HG02763 (cell line): ENCODE results near the gene STRAP.
"Not testable (repeated sequence)": the region's sequence is repeated elsewhere in the genome, so short reads cannot be mapped to it uniquely, and the experiment has no call there.

Experiments used
- ATAC-seq: cut with Tn5 transposase; IDR thresholded peaks from one replicate; pipeline ENCODE4 v1.9.1; 2021; ENCODE audit warnings: mild to moderate bottlenecking, moderate library complexity; ENCODE audit not compliant: unreplicated experiment

STRAP gene

DNA sequence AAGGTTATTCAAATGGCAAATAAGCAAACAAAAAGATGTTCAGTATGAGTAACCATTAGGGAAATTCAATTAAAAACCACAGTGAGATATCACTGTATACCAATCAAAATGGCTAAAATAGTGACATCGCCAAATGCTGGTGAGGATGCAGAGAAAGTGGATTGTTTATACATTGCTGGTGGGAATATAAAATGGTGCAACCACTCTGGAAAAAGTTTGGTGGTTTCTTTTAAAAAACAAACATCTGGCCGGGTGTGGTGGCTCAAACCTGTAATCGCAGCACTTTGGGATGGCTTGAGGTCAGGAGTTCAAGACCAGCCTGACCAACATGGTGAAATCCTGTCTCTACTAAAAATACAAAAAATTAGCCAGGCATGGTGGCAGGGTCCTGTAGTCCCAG, 14.0 kb upstream of the STRAP start:
- no peak for ATAC-seq

GRCh38 chr12:15873556-15873955, 8.6 kb upstream of the STRAP start:
- no peak for ATAC-seq

DNA sequence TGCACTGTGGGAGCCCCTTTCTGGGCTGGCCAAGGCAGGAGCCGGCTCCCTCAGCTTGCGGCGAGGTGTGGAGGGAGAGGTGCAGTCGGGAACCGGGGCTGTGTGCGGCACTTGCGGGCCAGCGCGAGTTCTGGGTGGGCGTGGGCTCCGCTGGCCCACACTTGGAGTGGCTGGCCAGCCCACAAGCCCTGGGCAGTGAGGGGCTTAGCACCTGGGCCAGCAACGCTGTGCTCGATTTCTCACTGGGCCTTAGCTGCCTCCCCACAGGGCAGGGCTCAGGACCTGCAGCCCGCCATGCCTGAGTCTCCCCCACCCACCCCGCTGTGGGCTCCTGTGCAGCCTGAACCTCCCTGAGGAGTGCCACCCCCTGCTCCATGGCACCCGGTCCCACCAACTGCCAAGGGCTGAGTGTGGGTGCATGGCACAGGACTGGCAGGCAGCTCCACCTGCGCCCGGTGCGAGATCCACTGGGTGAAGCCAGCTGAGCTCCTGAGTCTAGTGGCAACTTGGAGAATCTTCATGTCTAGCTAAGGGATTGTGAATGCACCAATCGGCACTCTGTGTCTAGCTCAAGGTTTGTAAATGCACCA, 7.5 kb upstream of the STRAP start:
- not testable (repeated sequence) for ATAC-seq

DNA sequence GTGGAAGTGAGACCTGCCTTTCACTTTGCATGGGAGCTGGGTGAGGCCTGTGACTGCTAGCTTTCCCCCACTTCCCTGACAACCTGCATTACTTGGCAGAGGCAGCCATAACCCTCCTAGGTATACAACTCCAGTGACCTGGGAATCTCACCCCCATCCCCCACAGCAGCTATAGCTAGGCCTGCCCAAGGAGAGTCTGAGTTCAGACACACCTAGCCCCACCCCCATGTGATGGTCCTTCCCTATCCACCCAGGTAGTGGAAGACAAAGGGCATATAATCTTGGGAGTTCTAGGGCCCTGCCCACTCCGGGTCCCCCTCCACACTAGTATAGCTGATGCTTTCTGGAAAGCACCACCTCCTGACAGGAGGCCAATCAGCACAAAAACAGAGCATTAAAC, 6.3 kb upstream of the STRAP start:
- ATAC-seq: no peak

GRCh38 chr12:15879413-15879812, 2.8 kb upstream of the STRAP start:
- no peak for ATAC-seq

DNA sequence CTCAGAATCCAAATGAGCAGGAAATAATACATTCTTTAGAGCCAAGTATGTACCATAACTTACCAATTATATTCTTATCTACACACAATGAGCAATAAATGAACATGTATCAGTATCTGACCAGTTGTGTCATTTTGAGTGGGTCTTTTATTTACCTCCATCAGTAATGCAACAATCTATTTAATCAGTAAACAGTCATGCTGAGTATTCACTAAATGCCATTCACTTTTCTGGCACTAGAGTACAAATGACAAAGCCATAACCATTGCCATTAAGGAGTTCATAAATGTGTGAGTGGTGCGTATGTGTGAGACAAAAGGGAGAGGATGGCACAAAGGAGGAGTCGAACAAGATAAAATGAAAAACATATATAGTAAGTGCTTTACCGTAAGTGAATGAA, 1.5 kb upstream of the STRAP start:
- no peak for ATAC-seq

DNA sequence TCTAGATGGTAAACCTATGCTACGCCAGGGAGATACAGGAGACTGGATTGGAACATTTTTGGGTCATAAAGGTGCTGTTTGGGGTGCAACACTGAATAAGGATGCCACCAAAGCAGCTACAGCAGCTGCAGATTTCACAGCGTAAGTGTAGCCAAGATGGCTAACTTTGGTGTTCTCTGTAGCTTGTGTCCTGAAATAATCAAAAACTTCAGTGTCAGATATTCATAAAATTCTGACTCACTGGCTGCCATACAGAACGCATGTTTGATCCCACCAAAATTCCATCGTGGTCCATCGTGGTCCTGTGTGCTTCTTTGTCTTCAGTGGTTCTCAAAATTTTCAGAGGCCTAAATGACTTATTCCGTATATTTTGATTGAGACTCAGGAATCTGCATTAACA, 1.3 kb downstream of the STRAP start:
- ATAC-seq: no peak

- ATAC-seq: no peak
Observed at GRCh38 chr12:15886372-15887042, 4.3 kb downstream of the STRAP start.

GRCh38 chr12:15887043-15887817, 5.0 kb downstream of the STRAP start:
- ATAC-seq: no peak

DNA sequence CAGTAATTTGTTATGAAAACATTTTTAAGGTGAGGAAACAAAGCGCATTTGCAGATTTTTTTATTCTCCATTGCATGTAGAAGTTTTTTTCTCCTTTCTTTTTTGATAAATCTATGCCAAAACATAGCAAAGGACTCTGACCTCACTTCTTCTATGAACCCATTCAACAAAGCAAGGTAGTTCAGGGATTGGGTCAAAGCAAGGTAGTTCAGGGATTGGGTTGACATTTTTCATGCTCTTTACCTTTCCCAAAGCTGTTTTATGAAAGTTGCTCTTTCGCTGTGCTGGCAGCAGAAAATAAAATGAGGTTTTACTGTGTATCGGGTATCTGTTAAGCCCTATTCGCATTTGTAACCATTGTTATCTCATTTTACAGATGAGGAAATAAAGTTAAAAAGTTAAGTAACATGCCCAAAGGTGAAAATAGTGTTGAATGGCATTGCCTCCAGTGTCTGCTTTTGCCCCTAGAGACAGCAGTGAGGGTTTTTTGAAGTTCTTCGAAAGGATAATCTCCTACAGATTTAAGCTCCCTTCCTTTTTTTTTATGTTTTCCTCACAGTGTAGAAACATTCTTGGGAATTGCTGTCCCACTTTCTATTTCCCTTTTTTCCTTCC, 10.6 kb downstream of the STRAP start:
- ATAC-seq: no peak

- ATAC-seq: no peak
Observed at GRCh38 chr12:15893260-15893659, 11.1 kb downstream of the STRAP start.

DNA sequence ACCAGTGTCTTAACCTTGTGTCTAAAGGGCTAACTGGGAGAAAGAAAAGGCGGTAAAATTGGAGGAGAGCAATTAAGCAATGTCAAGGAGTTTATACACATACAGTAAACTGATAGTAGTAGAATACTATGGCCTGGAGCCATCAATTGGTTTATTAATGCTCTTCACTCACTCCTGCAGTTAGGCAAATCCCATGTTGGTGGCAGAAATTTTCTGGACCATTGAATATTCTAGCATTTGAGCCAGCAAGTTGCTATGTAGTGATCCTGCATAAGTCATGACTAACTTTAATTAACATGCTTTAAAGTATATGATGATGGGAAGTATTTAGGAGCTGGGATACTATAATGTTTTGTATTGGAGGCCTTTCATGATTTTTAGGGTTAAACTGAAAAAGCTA, 14.7 kb downstream of the STRAP start:
- no peak for ATAC-seq

- ATAC-seq: no peak
Observed at GRCh38 chr12:15897433-15897832, 15.2 kb downstream of the STRAP start.

DNA sequence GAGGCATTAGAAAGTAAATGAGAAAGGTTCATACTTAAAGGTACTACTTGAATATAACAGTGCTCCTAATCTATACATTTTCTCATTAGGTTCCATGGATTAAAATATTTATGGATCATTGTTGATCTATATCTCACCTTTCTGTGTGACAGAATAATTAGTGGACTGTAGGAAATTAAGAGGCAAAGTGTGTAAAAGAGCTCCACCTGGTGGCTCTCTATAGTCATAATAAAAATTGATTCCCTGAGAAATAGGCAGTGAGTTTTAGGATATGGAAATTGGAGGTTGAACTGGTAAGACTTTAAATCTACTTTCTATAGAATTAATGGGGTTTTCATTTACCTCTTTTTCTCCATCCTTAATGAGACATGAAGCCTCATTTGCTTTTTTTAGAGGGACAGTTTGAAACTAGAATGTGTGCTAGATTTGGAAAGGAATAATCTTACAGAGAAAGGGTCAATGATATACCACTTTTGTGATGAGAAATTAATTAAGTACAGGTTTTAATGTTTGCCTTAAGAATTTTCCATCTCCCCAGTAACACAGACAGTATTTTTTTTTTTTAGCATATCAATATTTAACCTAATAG, 17.2 kb downstream of the STRAP start:
- ATAC-seq: peak; percentile 61

GRCh38 chr12:15904378-15904920, 22.3 kb downstream of the STRAP start:
- ATAC-seq: no peak

GRCh38 chr12:15910468-15910863, 28.3 kb downstream of the STRAP start:
- no peak for ATAC-seq

DNA sequence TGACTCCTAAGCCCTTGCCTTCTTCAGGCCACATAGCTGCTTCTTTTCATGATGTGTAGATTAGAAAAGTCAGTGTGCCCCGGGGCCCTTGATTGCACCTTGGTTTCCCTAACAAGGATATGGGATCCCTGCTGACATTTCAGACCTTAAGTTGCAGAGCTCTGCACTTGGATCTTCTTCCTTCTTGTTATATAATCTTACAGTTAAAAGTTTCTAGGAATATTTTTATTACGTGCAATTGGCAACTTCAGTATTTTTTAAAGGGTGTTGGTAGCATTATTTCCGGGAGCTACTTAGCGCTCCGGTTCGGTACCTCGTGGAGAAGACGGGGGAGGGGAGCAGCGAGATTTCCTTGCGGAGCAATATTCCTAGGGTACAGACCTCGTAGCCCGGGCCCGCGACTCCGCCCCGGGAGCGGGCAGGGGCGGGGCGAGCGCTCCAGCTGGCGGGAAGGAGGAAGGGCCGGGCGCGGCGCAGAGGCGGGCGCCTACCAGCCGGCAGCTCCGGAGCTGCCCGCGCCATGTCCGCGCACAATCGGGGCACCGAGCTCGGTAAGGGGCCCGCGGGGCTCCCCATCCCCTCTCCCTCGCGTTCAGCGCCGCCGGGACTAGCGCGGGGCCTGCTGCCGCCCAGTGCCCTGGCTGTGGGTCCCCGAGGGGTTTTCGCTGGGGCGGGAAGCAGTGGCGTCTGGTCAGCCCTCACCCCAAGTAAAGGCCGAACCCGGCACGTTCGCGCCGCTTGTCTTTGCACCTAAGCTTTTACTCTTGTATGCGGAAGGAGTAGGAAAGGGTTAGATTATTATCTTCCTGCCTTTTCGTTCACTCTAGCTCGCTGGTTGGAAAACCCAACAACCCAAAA, 28.9 kb downstream of the STRAP start, which contains the start of gene DERA:
Gene DERA (plus strand): TSS at position 469 of the 858 bp plus-strand sequence. CDS start 52 bp downstream, at position 521.
- peak; percentile 97 for ATAC-seq

DNA sequence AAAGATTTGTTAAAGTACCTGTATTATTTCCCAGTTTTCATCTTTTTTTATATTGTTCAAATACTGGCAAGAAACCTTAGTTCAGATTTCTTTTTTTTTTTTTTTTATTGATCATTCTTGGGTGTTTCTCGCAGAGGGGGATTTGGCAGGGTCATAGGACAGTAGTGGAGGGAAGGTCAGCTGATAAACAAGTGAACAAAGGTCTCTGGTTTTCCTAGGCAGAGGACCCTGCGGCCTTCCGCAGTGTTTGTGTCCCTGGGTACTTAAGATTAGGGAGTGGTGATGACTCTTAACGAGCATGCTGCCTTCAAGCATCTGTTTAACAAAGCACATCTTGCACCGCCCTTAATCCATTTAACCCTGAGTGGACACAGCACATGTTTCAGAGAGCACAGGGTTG, 29.7 kb downstream of the STRAP start:
- not testable (repeated sequence) for ATAC-seq

GRCh38 chr12:15914131-15914530, 31.9 kb downstream of the STRAP start:
- ATAC-seq: not testable (repeated sequence)

DNA sequence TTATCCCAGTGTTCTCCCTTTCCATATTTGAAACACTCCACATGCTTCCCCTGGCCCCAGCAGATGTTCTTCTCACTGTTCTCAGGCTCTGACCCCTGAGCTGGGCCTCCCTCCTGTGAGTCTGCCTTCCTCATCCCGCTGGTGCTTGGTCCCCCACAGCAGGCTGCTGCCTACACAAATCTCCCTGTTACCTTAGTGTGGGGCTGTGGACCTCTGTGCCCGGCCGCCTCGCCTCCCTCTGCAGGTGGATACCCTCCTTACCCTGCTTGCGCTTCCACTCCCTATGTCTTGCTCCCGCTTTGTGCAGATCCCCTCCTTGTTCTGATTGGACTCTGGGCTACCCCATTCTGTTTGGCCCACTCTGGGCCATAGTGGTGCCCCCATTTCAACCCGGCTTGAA, 35.9 kb downstream of the STRAP start:
- no peak for ATAC-seq
